ENCODE results near the gene STAT2. TPM values are rescaled to one million over a fixed set of nuclear protein-coding genes. Genes with fewer than 3 reads are reported as not detected.

Gene STAT2
- total and polyA plus RNA-seq, 9 donors: 56.1 to 161 (median 90.2) TPM

DNA sequence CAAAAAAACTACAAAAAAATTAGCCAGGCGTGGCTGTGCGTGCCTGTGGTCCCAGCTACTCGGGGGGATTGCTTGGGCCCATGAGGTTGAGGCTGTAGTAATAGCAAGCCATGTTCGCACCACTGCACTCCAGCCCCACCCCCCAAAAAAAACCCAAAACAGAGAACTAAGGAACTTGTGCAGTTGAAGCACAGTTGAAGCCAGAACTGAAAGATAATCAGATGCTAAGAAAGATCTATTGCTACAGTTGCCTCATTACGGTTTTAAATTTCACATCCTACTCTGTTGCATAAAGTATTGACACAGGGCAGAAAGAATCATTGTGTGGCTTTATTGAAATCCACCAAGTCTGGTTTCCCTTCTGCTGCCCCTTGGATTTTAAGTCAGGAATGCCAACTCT, 63.6 kb downstream of the STAT2 start:
- no peaks in the 10 kb centered on the region for H3K36me3 ChIP-seq
- no peaks in the 10 kb centered on the region for H3K27me3 ChIP-seq
- H3K4me1 ChIP-seq (ENCODE audit: insufficient read depth): peaks cover 13% of the 10 kb centered on the region
- H3K4me3 ChIP-seq: no peak overlapping the region
- H3K27ac ChIP-seq: no peak overlapping the region
- TF ChIP-seq EP300 (IDR thresholded peaks at IDR 0.05): no peak
- TF ChIP-seq POLR2A (IDR thresholded peaks at IDR 0.05): no peak
- TF ChIP-seq, protein P1, sequence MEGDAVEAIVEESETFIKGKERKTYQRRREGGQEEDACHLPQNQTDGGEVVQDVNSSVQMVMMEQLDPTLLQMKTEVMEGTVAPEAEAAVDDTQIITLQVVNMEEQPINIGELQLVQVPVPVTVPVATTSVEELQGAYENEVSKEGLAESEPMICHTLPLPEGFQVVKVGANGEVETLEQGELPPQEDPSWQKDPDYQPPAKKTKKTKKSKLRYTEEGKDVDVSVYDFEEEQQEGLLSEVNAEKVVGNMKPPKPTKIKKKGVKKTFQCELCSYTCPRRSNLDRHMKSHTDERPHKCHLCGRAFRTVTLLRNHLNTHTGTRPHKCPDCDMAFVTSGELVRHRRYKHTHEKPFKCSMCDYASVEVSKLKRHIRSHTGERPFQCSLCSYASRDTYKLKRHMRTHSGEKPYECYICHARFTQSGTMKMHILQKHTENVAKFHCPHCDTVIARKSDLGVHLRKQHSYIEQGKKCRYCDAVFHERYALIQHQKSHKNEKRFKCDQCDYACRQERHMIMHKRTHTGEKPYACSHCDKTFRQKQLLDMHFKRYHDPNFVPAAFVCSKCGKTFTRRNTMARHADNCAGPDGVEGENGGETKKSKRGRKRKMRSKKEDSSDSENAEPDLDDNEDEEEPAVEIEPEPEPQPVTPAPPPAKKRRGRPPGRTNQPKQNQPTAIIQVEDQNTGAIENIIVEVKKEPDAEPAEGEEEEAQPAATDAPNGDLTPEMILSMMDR (IDR thresholded peaks at IDR 0.05): no peak
- WGBS, 3 donors: 77 to 79% (median 77%) methylated on average over 5 of the region's 5 CpGs
- intact Hi-C loops (cut with DNase I): loop anchor here in 1 of 4 donors (10.0 kb wide), 2 partner anchors 101 to 169 kb away; partner anchors contain the start of gene SPRYD4
- no peak for DNase-seq
- no peaks in the 10 kb centered on the region for H3K9me3 ChIP-seq

DNA sequence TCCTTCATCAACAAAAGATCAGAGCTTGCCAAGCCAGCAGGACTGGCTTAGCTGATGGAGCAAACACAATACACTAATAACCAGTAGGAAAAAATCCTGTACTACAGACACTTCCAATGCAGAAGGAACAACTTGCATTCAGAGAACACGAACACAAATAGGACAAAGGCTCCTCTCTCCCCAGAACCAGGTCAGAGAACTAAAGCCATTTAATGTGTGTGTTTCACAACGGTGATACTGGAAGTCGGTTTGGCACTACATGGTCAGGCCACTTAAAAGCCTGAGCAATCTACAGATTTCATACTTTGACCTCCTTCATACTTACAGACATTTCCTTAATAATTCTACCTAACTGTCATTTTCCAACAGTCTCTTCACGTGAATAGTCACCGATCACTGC, 66.1 kb downstream of the STAT2 start:
- DNase-seq: no peak
- TF ChIP-seq POLR2A (IDR thresholded peaks at IDR 0.05): no peak
- no peak for TF ChIP-seq EP300 (IDR thresholded peaks at IDR 0.05)
- TF ChIP-seq, protein P1 (IDR thresholded peaks at IDR 0.05): no peak
- H3K9me3 ChIP-seq: no peaks in the 10 kb centered on the region
- no peak overlapping the region for H3K4me3 ChIP-seq
- no peaks in the 10 kb centered on the region for H3K36me3 ChIP-seq
- H3K27ac ChIP-seq: no peak overlapping the region
- WGBS, 3 donors: 79 to 86% (median 82%) methylated on average over 5 of the region's 5 CpGs
- H3K27me3 ChIP-seq: no peaks in the 10 kb centered on the region
- peaks cover 5% of the 10 kb centered on the region for H3K4me1 ChIP-seq (ENCODE audit: insufficient read depth)
- intact Hi-C loops (cut with DNase I): loop anchor here in 1 of 4 donors (10.0 kb wide), 2 partner anchors 99 to 171 kb away; partner anchors contain the start of gene SPRYD4

Small RNA genes lying within 50 kb of the gene (small RNA-seq; reads per million reads assigned to genes)
- gene RNU7-40P: not detected

Other genes with a start within 250 kb of the STAT2 start
- 1,000 to 10,000 TPM; 6,021 to 8,245 (median 6,510) TPM for gene RPL41, start 243.5 kb downstream of the STAT2 start, total RNA-seq
- over 10,000 TPM; 11,306 to 11,451 TPM for gene RPL41, start 243.5 kb downstream of the STAT2 start, polyA plus RNA-seq
- 10 to 100 TPM in 4 of 7 donors, 1 to 10 TPM in 3; 1.8 to 14.7 (median 10.7) TPM for gene ZC3H10, start 241.8 kb downstream of the STAT2 start, total RNA-seq
- 1 to 10 TPM; 4.4 to 5.2 TPM for gene ZC3H10, start 241.8 kb downstream of the STAT2 start, polyA plus RNA-seq
- gene ESYT1, start 231.8 kb downstream of the STAT2 start, total RNA-seq: 100 to 1,000 TPM in 3 of 7 donors, 10 to 100 TPM in 4; 80.3 to 139 (median 97.3) TPM
- 100 to 1,000 TPM in 1 of 2 donors, 10 to 100 TPM in 1; 62.3 to 102 TPM for gene ESYT1, start 231.8 kb downstream of the STAT2 start, polyA plus RNA-seq
- 10 to 100 TPM; 65.9 to 99.2 (median 73.4) TPM for gene MYL6B, start 207.5 kb downstream of the STAT2 start, total RNA-seq
- gene MYL6B, start 207.5 kb downstream of the STAT2 start, polyA plus RNA-seq: 10 to 100 TPM; 32.8 to 77.3 TPM
- 1,000 to 10,000 TPM in 5 of 7 donors, 100 to 1,000 TPM in 2; 782 to 1,485 (median 1,329) TPM for gene MYL6, start 201.7 kb downstream of the STAT2 start, total RNA-seq
- 1,000 to 10,000 TPM; 1,579 to 3,375 TPM for gene MYL6, start 201.7 kb downstream of the STAT2 start, polyA plus RNA-seq
- gene SMARCC2, start 170.6 kb downstream of the STAT2 start, total RNA-seq: 100 to 1,000 TPM in 5 of 7 donors, 10 to 100 TPM in 2; 57.9 to 172 (median 117) TPM
- gene SMARCC2, start 170.6 kb downstream of the STAT2 start, polyA plus RNA-seq: 100 to 1,000 TPM in 1 of 2 donors, 10 to 100 TPM in 1; 66.4 to 139 TPM
- 10 to 100 TPM; 34.1 to 55.6 (median 40.6) TPM for gene RNF41, start 138.2 kb downstream of the STAT2 start, total RNA-seq
- gene RNF41, start 138.2 kb downstream of the STAT2 start, polyA plus RNA-seq: 10 to 100 TPM; 29.4 to 45.1 TPM
- gene NABP2, start 135.8 kb downstream of the STAT2 start, total RNA-seq: 10 to 100 TPM; 19.8 to 43.7 (median 28.9) TPM
- gene NABP2, start 135.8 kb downstream of the STAT2 start, polyA plus RNA-seq: 10 to 100 TPM; 25.0 to 37.5 TPM
- gene SLC39A5, start 130.1 kb downstream of the STAT2 start, total RNA-seq: under 1 TPM; 0.25 to 0.85 (median 0.69) TPM
- gene SLC39A5, start 130.1 kb downstream of the STAT2 start, polyA plus RNA-seq: under 1 TPM in 1 of 2 donors, not detected in 1; 0.28 TPM
- 10 to 100 TPM in 5 of 7 donors, 1 to 10 TPM in 2; 9.1 to 37.7 (median 28.9) TPM for gene ANKRD52, start 101.7 kb downstream of the STAT2 start, total RNA-seq
- gene ANKRD52, start 101.7 kb downstream of the STAT2 start, polyA plus RNA-seq: 10 to 100 TPM; 10.5 to 26.2 TPM
- 10 to 100 TPM; 11.3 to 31.1 (median 14.9) TPM for gene COQ10A, start 93.2 kb downstream of the STAT2 start, total RNA-seq
- 10 to 100 TPM; 13.8 to 20.5 TPM for gene COQ10A, start 93.2 kb downstream of the STAT2 start, polyA plus RNA-seq
- 100 to 1,000 TPM in 5 of 7 donors, 10 to 100 TPM in 2; 49.6 to 155 (median 137) TPM for gene CS, start 59.8 kb downstream of the STAT2 start, total RNA-seq
- gene CS, start 59.8 kb downstream of the STAT2 start, polyA plus RNA-seq: 100 to 1,000 TPM in 1 of 2 donors, 10 to 100 TPM in 1; 48.9 to 237 TPM
- 100 to 1,000 TPM in 2 of 7 donors, 10 to 100 TPM in 5; 58.9 to 112 (median 84.9) TPM for gene CNPY2, start 44.1 kb downstream of the STAT2 start, total RNA-seq
- gene CNPY2, start 44.1 kb downstream of the STAT2 start, polyA plus RNA-seq: 100 to 1,000 TPM; 107 to 134 TPM
- 100 to 1,000 TPM in 1 of 7 donors, 10 to 100 TPM in 6; 41.0 to 103 (median 74.5) TPM for gene PAN2, start 26.1 kb downstream of the STAT2 start, total RNA-seq
- 10 to 100 TPM; 44.2 to 67.2 TPM for gene PAN2, start 26.1 kb downstream of the STAT2 start, polyA plus RNA-seq
- gene IL23A, start 21.2 kb downstream of the STAT2 start, total RNA-seq: under 1 TPM in 2 of 7 donors, not detected in 5; 0.23 to 0.35 TPM
- gene IL23A, start 21.2 kb downstream of the STAT2 start, polyA plus RNA-seq: under 1 TPM in 1 of 2 donors, not detected in 1; 0.16 TPM
- gene APOF, start 2.8 kb upstream of the STAT2 start, total RNA-seq: not detected
- not detected for gene APOF, start 2.8 kb upstream of the STAT2 start, polyA plus RNA-seq
- gene TIMELESS, start 89.3 kb upstream of the STAT2 start, total RNA-seq: 1 to 10 TPM; 2.1 to 4.5 (median 3.2) TPM
- gene TIMELESS, start 89.3 kb upstream of the STAT2 start, polyA plus RNA-seq: 1 to 10 TPM; 2.9 to 6.4 TPM
- gene MIP, start 94.5 kb upstream of the STAT2 start, total RNA-seq: under 1 TPM in 1 of 7 donors, not detected in 6; 0.23 TPM
- gene MIP, start 94.5 kb upstream of the STAT2 start, polyA plus RNA-seq: not detected
- 1 to 10 TPM; 1.4 to 4.1 (median 3.2) TPM for gene SPRYD4, start 108.5 kb upstream of the STAT2 start, total RNA-seq
- gene SPRYD4, start 108.5 kb upstream of the STAT2 start, polyA plus RNA-seq: 1 to 10 TPM; 2.0 to 2.7 TPM
- gene GLS2, start 128.1 kb upstream of the STAT2 start, total RNA-seq: 1 to 10 TPM; 1.2 to 4.4 (median 2.6) TPM
- under 1 TPM; 0.87 to 0.92 TPM for gene GLS2, start 128.1 kb upstream of the STAT2 start, polyA plus RNA-seq
- gene RBMS2, start 161.7 kb upstream of the STAT2 start, total RNA-seq: 10 to 100 TPM; 15.0 to 44.4 (median 36.6) TPM
- gene RBMS2, start 161.7 kb upstream of the STAT2 start, polyA plus RNA-seq: 10 to 100 TPM; 14.4 to 56.9 TPM